Osteoblast (primary cell): Measurements from ENCODE around the gene CCDC144A. TPM values are rescaled to one million over a fixed set of nuclear protein-coding genes. Genes with fewer than 3 reads are reported as not detected.
"Not testable (repeated sequence)": the region's sequence is repeated elsewhere in the genome, so short reads cannot be mapped to it uniquely, and the experiment has no call there.

Source experiments
- DNase-seq: peaks from one replicate; pipeline ENCODE4 v3.0.0; 2011; ENCODE audit warnings: low spot score, mixed read lengths; ENCODE audit not compliant: insufficient read length; ENCODE audit errors: missing footprints
- H2AFZ ChIP-seq: 2 replicates; pipeline ENCODE4 v1.6.0; 2011; ENCODE audit warnings: mild to moderate bottlenecking, low read length
- H3K27ac ChIP-seq: 2 replicates; pipeline ENCODE4 v1.5.1; 2011; ENCODE audit warnings: mild to moderate bottlenecking, low read depth, low read length, moderate library complexity
- H3K27me3 ChIP-seq: 2 replicates; pipeline ENCODE4 v1.6.0; 2012; ENCODE audit warnings: mild to moderate bottlenecking, control low read depth, inconsistent platforms, low read length, moderate library complexity; ENCODE audit not compliant: insufficient read depth
- H3K36me3 ChIP-seq: 2 replicates; pipeline ENCODE4 v1.5.1; 2011; ENCODE audit warnings: mild to moderate bottlenecking, low read length, control low read depth, moderate library complexity; ENCODE audit not compliant: insufficient read depth
- H3K4me1 ChIP-seq: 2 replicates; pipeline ENCODE4 v1.5.1; 2011; ENCODE audit warnings: mild to moderate bottlenecking, low read length, control low read depth, moderate library complexity; ENCODE audit not compliant: insufficient read depth
- H3K4me2 ChIP-seq: 2 replicates; pipeline ENCODE4 v1.6.0; 2011; ENCODE audit warnings: mild to moderate bottlenecking, low read length; ENCODE audit not compliant: insufficient read depth
- H3K4me3 ChIP-seq: fragments of 200-600 bp; sonication (generic); 3 replicates; pipeline ENCODE4 v1.5.1; 2012; ENCODE audit warnings: mild to moderate bottlenecking, low read length, inconsistent platforms; ENCODE audit not compliant: insufficient read depth
- H3K79me2 ChIP-seq: 2 replicates; pipeline ENCODE4 v1.6.0; 2012; ENCODE audit warnings: mild to moderate bottlenecking, low read length, control low read depth, inconsistent platforms; ENCODE audit not compliant: insufficient read depth
- H3K9me3 ChIP-seq: 2 replicates; pipeline ENCODE4 v1.5.1; 2011; ENCODE audit warnings: low read depth, low read length, control low read depth
- H4K20me1 ChIP-seq: 2 replicates; pipeline ENCODE4 v1.6.0; 2012; ENCODE audit warnings: mild to moderate bottlenecking, low read length, control low read depth; ENCODE audit not compliant: insufficient read depth
- total RNA-seq: library from RNA; depleted of rRNA; stranded (reverse); fragments of >200 nt; gene quantifications from 2 replicates; pipeline ENCODE4 v1.2.3, GENCODE V29; 2012
- TF ChIP-seq, protein P1 (sequence below): IDR thresholded peaks from 2 replicates; pipeline ENCODE4 v1.5.1; 2011; ENCODE audit warnings: mild to moderate bottlenecking, low read depth, low read length, moderate library complexity; ENCODE audit errors: extremely low read depth

The CCDC144A gene
- total RNA-seq, 1 donor: 11.2 TPM

DNA sequence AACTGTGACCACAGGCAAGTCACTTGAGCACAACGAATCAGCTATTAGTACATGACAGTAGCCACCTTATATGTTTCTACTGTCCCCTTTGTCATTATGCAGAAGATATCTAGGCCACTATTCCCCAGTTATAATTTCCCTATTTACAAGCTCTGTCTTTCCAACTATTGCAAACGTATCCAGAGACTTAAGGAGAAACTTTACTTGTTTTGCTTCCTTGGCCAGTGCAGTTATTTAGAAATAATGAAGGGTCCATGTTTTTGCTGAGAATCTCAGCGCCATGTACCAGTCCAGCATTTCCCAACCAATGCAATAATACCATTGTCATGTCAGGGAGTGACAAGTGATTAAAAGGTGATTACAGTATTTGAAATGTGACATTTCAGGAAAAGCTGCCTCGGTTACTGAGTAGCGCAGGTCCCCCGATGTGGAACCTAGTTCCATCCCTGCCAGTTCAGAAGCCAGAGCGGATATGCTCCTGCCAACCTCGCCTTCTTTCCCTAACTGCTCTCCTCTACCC lies 37.1 kb upstream of the CCDC144A start:
- Histone ChIP-seq H3K9me3 (no peaks in the 10 kb centered on the region), H3K27ac (peak overlapping the region; percentile 38), H3K36me3 (no peaks in the 10 kb centered on the region), H3K4me1 (peaks cover 8% of the 10 kb centered on the region), H3K27me3 (peaks cover 1% of the 10 kb centered on the region), H3K4me2 (peak overlapping the region; percentile 88), H3K79me2 (peaks cover 16% of the 10 kb centered on the region), H2AFZ (peak overlapping the region; percentile 86), H3K4me3 (peak overlapping the region; percentile 84), H4K20me1 (no peaks in the 10 kb centered on the region)
- TF ChIP-seq, protein P1, sequence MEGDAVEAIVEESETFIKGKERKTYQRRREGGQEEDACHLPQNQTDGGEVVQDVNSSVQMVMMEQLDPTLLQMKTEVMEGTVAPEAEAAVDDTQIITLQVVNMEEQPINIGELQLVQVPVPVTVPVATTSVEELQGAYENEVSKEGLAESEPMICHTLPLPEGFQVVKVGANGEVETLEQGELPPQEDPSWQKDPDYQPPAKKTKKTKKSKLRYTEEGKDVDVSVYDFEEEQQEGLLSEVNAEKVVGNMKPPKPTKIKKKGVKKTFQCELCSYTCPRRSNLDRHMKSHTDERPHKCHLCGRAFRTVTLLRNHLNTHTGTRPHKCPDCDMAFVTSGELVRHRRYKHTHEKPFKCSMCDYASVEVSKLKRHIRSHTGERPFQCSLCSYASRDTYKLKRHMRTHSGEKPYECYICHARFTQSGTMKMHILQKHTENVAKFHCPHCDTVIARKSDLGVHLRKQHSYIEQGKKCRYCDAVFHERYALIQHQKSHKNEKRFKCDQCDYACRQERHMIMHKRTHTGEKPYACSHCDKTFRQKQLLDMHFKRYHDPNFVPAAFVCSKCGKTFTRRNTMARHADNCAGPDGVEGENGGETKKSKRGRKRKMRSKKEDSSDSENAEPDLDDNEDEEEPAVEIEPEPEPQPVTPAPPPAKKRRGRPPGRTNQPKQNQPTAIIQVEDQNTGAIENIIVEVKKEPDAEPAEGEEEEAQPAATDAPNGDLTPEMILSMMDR: no peak
- peak; percentile 53 for DNase-seq

DNA sequence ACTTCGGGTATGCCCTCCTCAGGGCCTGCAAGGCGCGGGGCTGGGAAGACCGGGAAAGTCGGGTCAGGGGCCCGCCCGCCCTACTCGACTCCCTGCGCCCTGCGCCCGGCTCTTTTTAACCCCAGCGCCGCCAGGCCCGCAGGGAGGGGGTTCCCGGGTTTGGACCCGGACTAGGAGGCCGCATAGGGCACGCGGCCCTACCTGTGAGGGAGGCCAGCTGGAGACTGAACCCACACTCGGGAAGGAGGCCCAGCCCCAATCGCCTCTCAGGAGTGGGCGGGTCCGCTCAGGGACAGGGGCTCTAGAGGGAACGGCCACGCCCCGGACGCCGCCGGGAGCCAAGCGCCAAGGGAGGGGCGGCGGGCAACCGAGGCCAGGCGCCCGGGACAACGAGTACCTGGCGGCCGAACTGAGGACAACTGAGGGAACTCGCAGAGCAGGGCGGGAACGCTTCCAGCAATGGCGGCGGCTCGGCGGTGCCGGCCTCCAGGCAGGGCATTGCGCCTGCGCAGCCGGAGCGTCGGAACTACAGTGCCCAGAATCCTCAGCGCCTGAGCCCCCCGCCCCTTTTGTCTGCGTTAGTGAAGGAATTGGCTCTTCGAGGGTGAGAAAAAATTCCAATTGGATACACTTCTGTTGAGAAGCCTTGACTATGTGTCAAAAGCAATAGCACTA lies 36.5 kb upstream of the CCDC144A start, which contains the start of gene ZNF624:
Gene ZNF624, minus strand, starts transcription at position 484 of the 675 bp plus-strand sequence.
- no peaks in the 10 kb centered on the region for H3K36me3 ChIP-seq
- TF ChIP-seq, protein P1: no peak
- H4K20me1 ChIP-seq: no peaks in the 10 kb centered on the region
- peaks cover 16% of the 10 kb centered on the region for H3K79me2 ChIP-seq
- peak within 1 kb of the TSS; percentile 88 for H3K4me2 ChIP-seq
- H3K27ac ChIP-seq: peak within 1 kb of the TSS; percentile 38
- H3K9me3 ChIP-seq: no peaks in the 10 kb centered on the region
- DNase-seq: peak; percentile 95
- peak within 1 kb of the TSS; percentile 86 for H2AFZ ChIP-seq
- peaks cover 8% of the 10 kb centered on the region for H3K4me1 ChIP-seq
- H3K27me3 ChIP-seq: peaks cover 2% of the 10 kb centered on the region
- peak within 1 kb of the TSS; percentile 84 for H3K4me3 ChIP-seq

DNA sequence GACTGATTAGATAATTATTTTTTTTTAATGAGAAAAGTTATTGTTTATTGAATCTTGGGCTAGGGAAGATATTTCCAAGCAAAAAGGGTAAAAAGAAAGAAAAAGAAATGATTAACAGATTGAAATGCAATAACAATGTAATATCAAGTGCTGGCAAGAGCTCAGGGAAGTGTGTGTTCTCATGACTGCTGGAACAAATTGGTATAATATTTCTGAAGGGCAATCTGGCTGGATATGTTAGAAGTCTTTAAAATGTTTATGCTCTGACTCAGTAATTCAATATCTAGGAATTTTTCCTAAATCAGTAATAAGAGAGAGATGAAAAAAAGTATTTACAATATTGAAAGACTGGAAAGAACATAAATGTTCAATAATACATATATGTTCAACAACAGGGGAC lies 28.8 kb upstream of the CCDC144A start:
- Histone ChIP-seq H3K79me2 (no peaks in the 10 kb centered on the region), H3K27me3 (peaks cover 6% of the 10 kb centered on the region), H3K4me3 (no peak overlapping the region), H3K9me3 (no peaks in the 10 kb centered on the region), H3K4me2 (no peak overlapping the region), H3K36me3 (no peaks in the 10 kb centered on the region), H3K4me1 (no peaks in the 10 kb centered on the region), H2AFZ (no peak overlapping the region), H4K20me1 (no peaks in the 10 kb centered on the region), H3K27ac (no peak overlapping the region)
- DNase-seq: no peak
- TF ChIP-seq, protein P1: no peak

DNA sequence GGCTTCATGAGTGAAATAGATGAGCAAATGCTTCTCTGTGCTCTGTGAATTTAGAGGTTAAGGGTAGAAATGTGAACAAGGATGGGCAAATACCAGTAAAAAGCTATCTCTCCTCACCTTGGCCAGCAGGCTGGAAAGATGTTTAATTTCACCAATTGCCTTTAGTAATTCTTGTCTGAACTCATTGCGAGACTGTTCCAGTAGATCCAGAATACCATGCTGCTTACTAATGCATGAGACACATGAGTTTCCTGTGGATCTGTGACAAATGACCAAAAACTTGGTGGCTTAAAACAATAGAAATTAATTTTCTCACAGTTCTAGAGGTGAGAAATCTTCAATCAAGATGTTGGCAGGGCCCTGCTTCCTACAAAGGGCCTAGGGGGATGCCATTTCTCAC lies 27.1 kb upstream of the CCDC144A start:
- Histone ChIP-seq H3K36me3 (no peaks in the 10 kb centered on the region), H3K4me1 (no peaks in the 10 kb centered on the region), H3K79me2 (no peaks in the 10 kb centered on the region), H2AFZ (no peak overlapping the region), H3K9me3 (no peaks in the 10 kb centered on the region), H3K27ac (no peak overlapping the region), H4K20me1 (no peaks in the 10 kb centered on the region), H3K27me3 (peaks cover 14% of the 10 kb centered on the region), H3K4me3 (no peak overlapping the region), H3K4me2 (no peak overlapping the region)
- TF ChIP-seq, protein P1: no peak
- peak; percentile 23 for DNase-seq

DNA sequence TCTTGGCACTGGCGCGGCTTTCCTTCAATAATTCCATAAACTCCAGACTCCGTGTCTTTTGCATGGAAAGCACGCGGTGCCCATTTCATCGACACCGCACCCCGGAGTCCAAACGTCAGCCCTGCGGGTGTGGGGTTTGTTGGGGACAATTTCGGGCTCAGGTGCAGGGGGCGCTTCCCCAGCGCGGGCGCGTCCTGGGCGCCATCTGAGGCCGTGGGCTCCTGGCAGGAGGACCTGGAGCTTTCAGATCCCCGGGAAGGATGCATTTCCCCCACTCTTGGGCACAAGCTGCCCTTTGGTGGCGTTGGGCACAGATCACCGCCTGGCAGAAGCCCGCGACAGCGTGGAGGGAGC lies 23.5 kb upstream of the CCDC144A start:
- H3K4me3 ChIP-seq, H3K79me2 ChIP-seq, H3K4me1 ChIP-seq, DNase-seq, H3K27ac ChIP-seq, H3K36me3 ChIP-seq, H4K20me1 ChIP-seq, H3K9me3 ChIP-seq, H2AFZ ChIP-seq: not testable (repeated sequence)
- peaks cover 23% of the 10 kb centered on the region for H3K27me3 ChIP-seq
- peak overlapping the region; percentile 72 for H3K4me2 ChIP-seq
